HFFc6 (cell line): ENCODE data around the gene AMIGO1. TPM values are rescaled to one million over a fixed set of nuclear protein-coding genes. Genes with fewer than 3 reads are reported as not detected.

ENCODE experiments used
- DNase-seq: peaks from one replicate; pipeline ENCODE4 v3.0.0-alpha.2; 2018
- H3K27ac Mint-ChIP-seq: 2 replicates; pipeline ENCODE4 v1.8.0; 2020; ENCODE audit warnings: mild to moderate bottlenecking, mixed read lengths
- H3K27me3 Mint-ChIP-seq: 2 replicates; pipeline ENCODE4 v1.8.0; 2021; ENCODE audit warnings: mild to moderate bottlenecking, moderate library complexity, mixed read lengths; ENCODE audit not compliant: insufficient read depth
- H3K36me3 Mint-ChIP-seq: 2 replicates; pipeline ENCODE4 v1.8.0; 2021; ENCODE audit warnings: low read depth, mixed read lengths
- H3K4me1 Mint-ChIP-seq: 2 replicates; pipeline ENCODE4 v1.8.0; 2020; ENCODE audit warnings: low read depth, mixed read lengths
- H3K4me3 Mint-ChIP-seq: 2 replicates; pipeline ENCODE4 v1.8.0; 2020; ENCODE audit warnings: mild to moderate bottlenecking, moderate library complexity, mixed read lengths
- H3K9me3 Mint-ChIP-seq: 2 replicates; pipeline ENCODE4 v1.8.0; 2020; ENCODE audit warnings: mild to moderate bottlenecking, mixed read lengths
- total RNA-seq, 6 experiments: library from RNA; stranded (reverse); fragmentation: NEBNext Ultra II Directional; extraction: Animal tissue kit (Norgen Biotek cat#: 25700); gene quantifications; 2 replicates in 1 of 6; 3 replicates in 5 of 6; pipeline ENCODE4 v1.2.3, GENCODE V29; 2021
- TF ChIP-seq, protein P1 (sequence below): fragments of 200-600 bp; sonication (generic); IDR thresholded peaks from 2 replicates; pipeline ENCODE4 v1.5.0; 2021; ENCODE audit warnings: antibody characterized with exemption, mild to moderate bottlenecking

AMIGO1 gene
- total RNA-seq, 6 experiments from 2014 or later = 3.0 to 8.3 (median 4.3) TPM

DNA sequence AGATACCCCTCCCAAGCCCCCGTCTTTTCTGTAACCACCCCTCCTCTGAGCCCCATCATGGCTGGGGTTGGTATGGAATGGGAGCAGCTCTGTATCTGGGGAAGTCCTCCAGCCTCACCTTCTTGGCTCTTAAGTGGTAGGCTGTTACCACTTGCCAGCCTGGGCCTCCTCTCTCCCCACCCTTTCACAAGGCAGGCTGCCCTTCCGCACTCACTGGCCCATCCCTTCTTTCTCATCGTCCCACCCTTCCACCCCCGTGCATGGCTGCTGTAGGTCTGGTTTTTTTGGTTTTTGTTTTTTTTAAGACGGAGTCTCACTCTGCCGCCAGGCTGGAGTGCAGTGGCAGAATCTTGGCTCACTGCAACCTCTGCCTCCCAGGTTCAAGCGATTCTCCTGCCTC, 10.4 kb downstream of the AMIGO1 start:
- Mint-ChIP-seq H3K4me3 (peak overlapping the region; percentile 71), H3K9me3 (no peaks in the 10 kb centered on the region), H3K27me3 (peaks cover 3% of the 10 kb centered on the region; the same call in 1 of the 2 replicates), H3K36me3 (no peaks in the 10 kb centered on the region; the same call in 1 of the 2 replicates), H3K4me1 (peaks cover 68% of the 10 kb centered on the region), H3K27ac (peak overlapping the region; percentile 85)
- no peak for DNase-seq
- TF ChIP-seq, protein P1, sequence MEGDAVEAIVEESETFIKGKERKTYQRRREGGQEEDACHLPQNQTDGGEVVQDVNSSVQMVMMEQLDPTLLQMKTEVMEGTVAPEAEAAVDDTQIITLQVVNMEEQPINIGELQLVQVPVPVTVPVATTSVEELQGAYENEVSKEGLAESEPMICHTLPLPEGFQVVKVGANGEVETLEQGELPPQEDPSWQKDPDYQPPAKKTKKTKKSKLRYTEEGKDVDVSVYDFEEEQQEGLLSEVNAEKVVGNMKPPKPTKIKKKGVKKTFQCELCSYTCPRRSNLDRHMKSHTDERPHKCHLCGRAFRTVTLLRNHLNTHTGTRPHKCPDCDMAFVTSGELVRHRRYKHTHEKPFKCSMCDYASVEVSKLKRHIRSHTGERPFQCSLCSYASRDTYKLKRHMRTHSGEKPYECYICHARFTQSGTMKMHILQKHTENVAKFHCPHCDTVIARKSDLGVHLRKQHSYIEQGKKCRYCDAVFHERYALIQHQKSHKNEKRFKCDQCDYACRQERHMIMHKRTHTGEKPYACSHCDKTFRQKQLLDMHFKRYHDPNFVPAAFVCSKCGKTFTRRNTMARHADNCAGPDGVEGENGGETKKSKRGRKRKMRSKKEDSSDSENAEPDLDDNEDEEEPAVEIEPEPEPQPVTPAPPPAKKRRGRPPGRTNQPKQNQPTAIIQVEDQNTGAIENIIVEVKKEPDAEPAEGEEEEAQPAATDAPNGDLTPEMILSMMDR = no peak

DNA sequence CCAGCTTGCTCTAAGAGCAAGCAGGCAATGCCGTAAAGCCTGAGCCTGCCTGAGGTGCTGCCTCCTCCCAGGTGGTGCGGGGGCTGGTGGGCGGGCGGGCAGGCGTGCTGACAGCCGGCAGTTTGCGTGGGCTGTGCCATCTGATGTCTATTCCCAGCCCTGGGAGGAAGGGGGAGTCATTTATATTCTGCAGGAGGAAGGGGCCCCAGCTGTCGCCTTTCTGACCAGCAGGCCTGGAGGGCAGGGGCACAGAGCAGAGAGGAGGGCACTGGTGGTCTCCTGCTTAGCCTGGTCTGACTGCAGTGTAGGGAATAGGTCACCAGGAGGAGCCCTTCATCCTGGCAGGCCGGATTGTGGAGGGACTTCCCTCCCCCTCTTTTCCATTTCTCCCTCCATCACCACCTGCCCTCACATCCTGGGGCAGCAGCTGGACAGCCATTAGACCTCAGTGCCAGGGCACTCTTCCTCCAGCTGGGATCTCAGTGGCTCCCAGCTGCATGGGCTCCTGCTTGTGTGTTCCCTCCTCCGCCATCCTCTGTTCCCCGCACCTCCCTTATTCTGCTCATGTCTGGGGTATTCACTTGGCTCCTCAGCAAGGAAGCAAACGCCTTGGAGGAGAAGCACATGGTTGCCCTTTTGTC, 11.2 kb downstream of the AMIGO1 start:
- TF ChIP-seq, protein P1 = peak; percentile 81
- Mint-ChIP-seq H3K9me3 (no peaks in the 10 kb centered on the region), H3K27me3 (peaks cover 3% of the 10 kb centered on the region; the same call in 1 of the 2 replicates), H3K36me3 (no peaks in the 10 kb centered on the region; the same call in 1 of the 2 replicates), H3K4me3 (no peak overlapping the region), H3K4me1 (peaks cover 72% of the 10 kb centered on the region), H3K27ac (no peak overlapping the region)
- DNase-seq = no peak

DNA sequence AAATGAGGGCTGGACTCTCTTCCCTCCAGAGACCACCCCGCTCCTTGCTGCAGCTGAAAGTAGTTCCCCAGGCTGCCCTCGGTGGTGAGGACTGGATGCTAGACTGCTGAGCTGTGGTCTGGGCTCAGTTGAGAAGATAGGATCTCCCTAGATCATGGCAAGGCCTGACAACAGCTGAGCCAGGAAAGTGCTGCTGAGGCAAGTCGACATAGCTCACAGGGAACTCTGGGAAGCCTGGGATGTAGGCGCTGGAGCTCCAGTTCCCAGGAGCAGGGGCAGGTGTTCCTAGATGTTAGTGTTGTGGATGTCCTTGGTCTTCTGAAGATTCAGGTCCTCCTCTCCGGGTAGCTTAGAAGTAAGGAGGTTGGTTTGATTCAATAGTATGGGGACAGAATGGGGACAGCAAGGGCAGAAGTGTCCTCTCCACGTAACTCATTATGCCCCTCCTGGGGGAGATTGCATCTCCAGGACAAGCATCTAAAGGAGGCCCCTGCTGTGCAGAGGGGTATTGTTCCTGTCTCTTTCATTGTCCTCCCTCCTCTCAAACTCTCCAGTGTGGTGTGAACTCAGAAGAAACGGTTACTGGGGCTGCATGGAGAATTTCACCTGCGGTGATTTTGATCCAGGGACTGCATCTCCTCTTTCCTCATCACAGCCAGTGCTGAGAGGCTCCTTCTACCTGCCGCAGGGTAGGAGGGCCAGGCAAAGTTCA, 11.9 kb downstream of the AMIGO1 start:
- TF ChIP-seq, protein P1 = no peak
- Mint-ChIP-seq H3K27me3 (peaks cover 3% of the 10 kb centered on the region; the same call in 1 of the 2 replicates), H3K4me3 (no peak overlapping the region), H3K9me3 (no peaks in the 10 kb centered on the region), H3K27ac (no peak overlapping the region; the same call in 1 of the 2 replicates), H3K36me3 (no peaks in the 10 kb centered on the region; the same call in 1 of the 2 replicates), H3K4me1 (peaks cover 73% of the 10 kb centered on the region)
- no peak for DNase-seq

DNA sequence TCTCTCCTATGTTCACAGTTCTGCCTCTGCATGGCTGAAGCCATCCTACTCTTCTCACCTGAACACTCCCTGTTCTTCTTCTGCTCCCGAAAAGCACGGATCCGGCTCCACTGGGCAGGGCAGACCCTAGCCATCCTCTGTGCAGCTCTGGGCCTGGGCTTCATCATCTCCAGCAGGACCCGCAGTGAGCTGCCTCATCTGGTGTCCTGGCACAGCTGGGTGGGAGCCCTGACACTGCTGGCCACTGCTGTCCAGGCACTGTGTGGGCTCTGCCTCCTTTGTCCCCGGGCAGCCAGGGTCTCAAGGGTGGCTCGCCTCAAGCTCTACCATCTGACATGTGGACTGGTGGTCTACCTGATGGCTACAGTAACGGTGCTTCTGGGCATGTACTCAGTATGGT, 13.8 kb downstream of the AMIGO1 start:
- H3K9me3 Mint-ChIP-seq = no peaks in the 10 kb centered on the region
- no peak overlapping the region for H3K27ac Mint-ChIP-seq
- TF ChIP-seq, protein P1 = no peak
- no peak for DNase-seq
- H3K27me3 Mint-ChIP-seq = peaks cover 3% of the 10 kb centered on the region; the same call in 1 of the 2 replicates
- peak overlapping the region; percentile 12; the same call in 1 of the 2 replicates for H3K4me3 Mint-ChIP-seq
- no peaks in the 10 kb centered on the region; the same call in 1 of the 2 replicates for H3K36me3 Mint-ChIP-seq
- peaks cover 60% of the 10 kb centered on the region for H3K4me1 Mint-ChIP-seq

DNA sequence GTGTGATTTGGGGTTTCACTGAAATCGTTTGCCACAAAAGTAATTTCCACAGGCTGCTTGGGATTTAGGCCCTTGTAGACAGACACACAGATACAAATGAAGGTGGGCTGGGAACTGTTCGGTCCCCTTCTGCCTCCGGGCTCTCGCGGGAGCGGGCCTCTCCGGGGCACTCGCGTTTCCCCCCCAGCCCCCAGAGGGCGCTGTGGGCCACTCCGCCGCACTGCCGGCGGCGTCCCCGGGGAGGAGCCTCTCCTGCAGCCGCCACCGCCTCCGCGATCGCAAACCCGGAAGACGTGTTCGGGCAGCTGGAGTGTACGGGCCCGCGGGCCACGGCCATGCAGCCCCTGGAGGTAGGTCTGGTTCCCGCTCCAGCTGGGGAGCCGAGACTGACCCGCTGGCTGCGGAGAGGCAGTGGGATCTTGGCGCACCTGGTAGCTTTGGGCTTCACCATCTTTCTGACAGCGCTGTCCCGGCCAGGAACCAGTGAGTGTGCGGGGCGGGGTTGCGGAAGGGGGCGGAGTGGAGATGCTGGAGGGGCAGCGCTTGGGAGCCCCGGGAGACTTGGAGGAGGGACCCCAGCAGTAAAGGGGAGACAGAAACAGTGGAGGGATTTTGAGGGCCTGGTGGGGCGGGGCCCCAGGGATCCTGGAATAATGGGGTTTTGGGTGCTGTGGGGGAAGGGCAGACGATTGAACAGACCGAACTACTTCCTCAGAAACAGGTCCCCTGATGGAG, 15.6 kb downstream of the AMIGO1 start, which contains the start of gene CYB561D1:
TSS of gene CYB561D1 (plus strand) at position 290 of the 735 bp plus-strand sequence. CDS start at position 336, 46 bp downstream.
- peak; percentile 69 for DNase-seq
- TF ChIP-seq, protein P1 = peak; percentile 96
- peaks cover 42% of the 10 kb centered on the region for H3K4me1 Mint-ChIP-seq
- peak within 1 kb of the TSS; percentile 55 for H3K27ac Mint-ChIP-seq
- H3K9me3 Mint-ChIP-seq = no peaks in the 10 kb centered on the region
- no peaks in the 10 kb centered on the region; the same call in 1 of the 2 replicates for H3K36me3 Mint-ChIP-seq
- no peaks in the 10 kb centered on the region for H3K27me3 Mint-ChIP-seq
- peak within 1 kb of the TSS; percentile 96 for H3K4me3 Mint-ChIP-seq
